H1 (cell line): ENCODE data around the gene MMS19. TPM values are rescaled to one million over a fixed set of nuclear protein-coding genes. Genes with fewer than 3 reads are reported as not detected.
"Not testable (repeated sequence)": the region's sequence is repeated elsewhere in the genome, so short reads cannot be mapped to it uniquely, and the experiment has no call there.

Experiments
- CTCF ChIA-PET: fragments of 300-600 bp; sonication (Branson Sonifier 250); formaldehyde crosslinking; loops from one replicate; lab custom pipeline; 2021; ENCODE audit not compliant: partially characterized antibody; lab: Charles Lee
- POLR2A ChIA-PET: fragments of 300-600 bp; sonication (Branson Sonifier 250); formaldehyde crosslinking; loops from one replicate; lab custom pipeline; 2021; ENCODE audit warnings: inconsistent platforms; ENCODE audit not compliant: partially characterized antibody; lab: Charles Lee
- DNase-seq, 2 experiments: peaks; one replicate each; pipeline versions ENCODE4 v3.0.0 to v3.0.0-alpha.2; 2010 to 2022; ENCODE audit warnings: low spot score in 2 of 2, low read depth in 1 of 2, mixed read lengths in 1 of 2
- FAIRE-seq: peaks from 2 replicates; lab custom pipeline; 2011; peaks lifted over from hg19 to GRCh38; lab: Jason Lieb, UNC
- H2AFZ ChIP-seq: 2 replicates; pipeline ENCODE4 v1.8.1; 2012; ENCODE audit warnings: low read length, inconsistent platforms
- H2AK5ac ChIP-seq: 2 replicates; pipeline ENCODE4 v1.6.1; 2013; ENCODE audit warnings: low read depth, low read length
- H2BK120ac ChIP-seq: replicated peaks from 2 replicates; pipeline ENCODE3; 2013; ENCODE audit warnings: low read depth, low read length, inconsistent platforms
- H2BK12ac ChIP-seq: 2 replicates; pipeline ENCODE4 v1.6.1; 2013; ENCODE audit warnings: low read depth, low read length
- H2BK15ac ChIP-seq: 2 replicates; pipeline ENCODE4 v1.6.1; 2013; ENCODE audit warnings: low read length
- H2BK20ac ChIP-seq: 2 replicates; pipeline ENCODE4 v1.6.1; 2013; ENCODE audit warnings: low read length
- H2BK5ac ChIP-seq: 2 replicates; pipeline ENCODE4 v1.6.1; 2013; ENCODE audit warnings: low read depth, low read length
- H3K14ac ChIP-seq: 2 replicates; pipeline ENCODE4 v1.6.1; 2013; ENCODE audit warnings: inconsistent platforms; ENCODE audit not compliant: insufficient read length
- H3K18ac ChIP-seq: 2 replicates; pipeline ENCODE4 v1.6.1; 2013; ENCODE audit warnings: low read length; ENCODE audit errors: extremely low read depth
- H3K23ac ChIP-seq: 2 replicates; pipeline ENCODE4 v1.6.1; 2013; ENCODE audit warnings: inconsistent platforms; ENCODE audit not compliant: insufficient read length
- H3K23me2 ChIP-seq: 2 replicates; pipeline ENCODE4 v1.6.1; 2013; ENCODE audit warnings: low read depth, low read length
- H3K27ac ChIP-seq: 2 replicates; pipeline ENCODE4 v1.6.1; 2011; ENCODE audit warnings: low read depth, low read length, inconsistent platforms
- H3K27me3 ChIP-seq, 4 experiments: replicated peaks in 1 of 4; 1 replicate in 1 of 4; 2 replicates in 3 of 4; pipeline versions ENCODE4 v1.6.1 to v1.8.1; 2011 to 2013; ENCODE audit warnings: low read length in 3 of 4, mild to moderate bottlenecking in 3 of 4, inconsistent platforms in 2 of 4, mixed read lengths in 2 of 4, moderate library complexity in 1 of 4; ENCODE audit not compliant: control insufficient read depth in 3 of 4, insufficient read depth in 3 of 4; ENCODE audit errors: extremely low read depth in 1 of 4
- H3K36me3 ChIP-seq, 4 experiments: 2 replicates each; pipeline versions ENCODE4 v1.6.1 to v1.8.1; 2011 to 2013; ENCODE audit warnings: mild to moderate bottlenecking in 4 of 4, low read length in 3 of 4, moderate library complexity in 2 of 4, control low read depth in 1 of 4, inconsistent platforms in 1 of 4; ENCODE audit not compliant: insufficient read depth in 4 of 4, control insufficient read depth in 2 of 4
- H3K4ac ChIP-seq: replicated peaks from 2 replicates; pipeline ENCODE3; 2013; ENCODE audit warnings: low read length, low read depth, mixed read lengths, inconsistent platforms; ENCODE audit not compliant: insufficient read length
- H3K4me1 ChIP-seq, 4 experiments: replicated peaks in 1 of 4; 1 replicate in 1 of 4; 2 replicates in 3 of 4; pipeline versions ENCODE4 v1.6.1 to v1.8.1; 2011 to 2013; ENCODE audit warnings: low read length in 3 of 4, inconsistent platforms in 2 of 4, mixed read lengths in 1 of 4; ENCODE audit not compliant: insufficient read depth in 4 of 4, control insufficient read depth in 3 of 4
- H3K4me2 ChIP-seq, 2 experiments: 2 replicates each; pipeline versions ENCODE4 v1.6.1 to v1.8.1; 2011 to 2013; ENCODE audit warnings: low read depth in 2 of 2, low read length in 2 of 2, control low read depth in 1 of 2, inconsistent platforms in 1 of 2, mild to moderate bottlenecking in 1 of 2; ENCODE audit not compliant: insufficient read depth in 1 of 2
- H3K4me3 ChIP-seq, 4 experiments: fragments of 200-600, 300-600 bp in 1 of 4; sonication (generic), shearing (Covaris generic), sonication (Bioruptor Twin) in 1 of 4; 2 replicates each; pipeline versions ENCODE4 v1.5.1 to v1.8.1; 2011 to 2016; ENCODE audit warnings: low read length in 4 of 4, low read depth in 3 of 4, control low read depth in 2 of 4, inconsistent platforms in 2 of 4, mild to moderate bottlenecking in 2 of 4, mixed read lengths in 1 of 4, moderate library complexity in 1 of 4; ENCODE audit not compliant: insufficient read depth in 2 of 4; ENCODE audit errors: extremely low read depth in 1 of 4
- H3K56ac ChIP-seq: replicated peaks from 2 replicates; pipeline ENCODE3; 2013; ENCODE audit warnings: low read depth, mild to moderate bottlenecking, mixed read lengths, low read length, inconsistent platforms; ENCODE audit not compliant: insufficient read length
- H3K79me1 ChIP-seq: 2 replicates; pipeline ENCODE4 v1.6.1; 2013; ENCODE audit warnings: low read depth, low read length, control low read depth
- H3K79me2 ChIP-seq, 2 experiments: 2 replicates each; pipeline versions ENCODE4 v1.6.1 to v1.8.1; 2012 to 2013; ENCODE audit warnings: low read length in 2 of 2, mild to moderate bottlenecking in 2 of 2, inconsistent platforms in 1 of 2; ENCODE audit not compliant: insufficient read depth in 2 of 2, control insufficient read depth in 1 of 2
- H3K9ac ChIP-seq, 4 experiments: replicated peaks in 1 of 4; 1 replicate in 1 of 4; 2 replicates in 3 of 4; pipeline versions ENCODE4 v1.6.1 to v1.8.1; 2011 to 2013; ENCODE audit warnings: low read depth in 3 of 4, low read length in 3 of 4, control low read depth in 2 of 4, mild to moderate bottlenecking in 2 of 4, moderate library complexity in 2 of 4, inconsistent platforms in 1 of 4; ENCODE audit errors: extremely low read depth in 1 of 4
- H3K9me3 ChIP-seq, 2 experiments: 2 replicates each; pipeline versions ENCODE4 v1.6.1 to v1.8.1; 2012 to 2013; ENCODE audit warnings: mild to moderate bottlenecking in 2 of 2, moderate library complexity in 2 of 2, control low read depth in 1 of 2, inconsistent platforms in 1 of 2, low read depth in 1 of 2, low read length in 1 of 2, mixed read lengths in 1 of 2; ENCODE audit not compliant: insufficient read depth in 2 of 2
- H4K20me1 ChIP-seq, 2 experiments: replicated peaks in 1 of 2; 2 replicates each; pipeline versions ENCODE3 to v1.8.1; 2011 to 2013; ENCODE audit warnings: inconsistent platforms in 2 of 2, low read length in 2 of 2, mild to moderate bottlenecking in 1 of 2; ENCODE audit not compliant: insufficient read depth in 2 of 2, control insufficient read depth in 1 of 2
- H4K5ac ChIP-seq: 2 replicates; pipeline ENCODE4 v1.6.1; 2013; ENCODE audit warnings: low read length, low read depth, mixed read lengths, inconsistent platforms; ENCODE audit not compliant: insufficient read length
- H4K8ac ChIP-seq: 2 replicates; pipeline ENCODE4 v1.8.0; 2013; ENCODE audit warnings: mild to moderate bottlenecking, moderate library complexity, low read length, inconsistent platforms; ENCODE audit not compliant: insufficient read depth; ENCODE audit errors: extremely low read depth
- H4K91ac ChIP-seq: replicated peaks from 2 replicates; pipeline ENCODE3; 2013; ENCODE audit warnings: low read length, mixed read lengths, inconsistent platforms; ENCODE audit not compliant: insufficient read length
- ATF2 ChIP-seq: IDR thresholded peaks from 2 replicates; pipeline ENCODE4 v1.6.1; 2012; ENCODE audit warnings: low read length, inconsistent platforms
- CBX8 ChIP-seq: fragments of 300-800, 300-1000 bp; sonication (generic); IDR thresholded peaks from 2 replicates; pipeline ENCODE4 v1.7.1; 2016; ENCODE audit warnings: low read depth, low read length, borderline replicate concordance
- GABPA ChIP-seq: IDR thresholded peaks from 2 replicates; pipeline ENCODE4 v1.6.1; 2011; ENCODE audit warnings: mild to moderate bottlenecking, low read length, moderate library complexity, borderline replicate concordance; ENCODE audit not compliant: insufficient read depth
- HDAC6 ChIP-seq: IDR thresholded peaks from one replicate; pipeline ENCODE4 v1.7.1; 2012; ENCODE audit warnings: low read depth, mild to moderate bottlenecking, inconsistent platforms, low read length, moderate library complexity
- MAFK ChIP-seq: IDR thresholded peaks from 2 replicates; pipeline ENCODE4 v1.6.1; 2012; ENCODE audit warnings: low read depth, mild to moderate bottlenecking, improper control_type of control experiment, low read length
- PHF8 ChIP-seq: fragments of 200-600 bp; sonication (generic); conservative IDR thresholded peaks from 2 replicates; pipeline ENCODE4 v1.7.1; 2012; ENCODE audit warnings: low read depth, mild to moderate bottlenecking, inconsistent platforms, low read length, moderate library complexity
- POLR2AphosphoS5 ChIP-seq: IDR thresholded peaks from 2 replicates; pipeline ENCODE4 v1.6.1; 2011; ENCODE audit warnings: low read depth, low read length
- TAF7 ChIP-seq: optimal IDR thresholded peaks from 2 replicates; pipeline ENCODE3; 2011; ENCODE audit warnings: low read depth, mild to moderate bottlenecking, inconsistent platforms, low read length, moderate library complexity, borderline replicate concordance
- WGBS, 2 experiments: shearing (Covaris generic) in 1 of 2; methylation state at CpG; one replicate each; pipeline versions ENCODE4 v1.1.6 to v1.1.7; 2013 to 2015; ENCODE audit warnings: low lambda C conversion rate in 2 of 2, mixed read lengths in 2 of 2, inconsistent platforms in 1 of 2, low coverage in 1 of 2, missing lambda C conversion rate in 1 of 2; ENCODE audit not compliant: insufficient replicate concordance in 2 of 2, insufficient coverage in 1 of 2, insufficient read length in 1 of 2; ENCODE audit errors: extremely low coverage in 1 of 2, missing lambda C conversion rate in 1 of 2; 5-methylcytosine and 5-hydroxymethylcytosine counted together
- polyA plus RNA-seq, 7 experiments: library from polyadenylated mRNA; depleted of rRNA in 3 of 7; stranded (reverse) in 5 of 7; unstranded in 2 of 7; fragments of >200 nt in 5 of 7; fragments of 200-250 nt in 2 of 7; gene quantifications; 1 replicate in 5 of 7; 2 replicates in 1 of 7; 4 replicates in 1 of 7; pipeline versions ENCODE4 v1.2.1 to v1.2.3, GENCODE V29; 2011 to 2013; ENCODE audit warnings: missing spikeins in 2 of 7, mixed read lengths in 2 of 7
- total RNA-seq: library from RNA; stranded (reverse); fragmentation: NEBNext Ultra II Directional; extraction: Animal tissue kit (Norgen Biotek cat#: 25700); gene quantifications from 2 replicates; pipeline ENCODE4 v1.2.1, GENCODE V29; 2021

MMS19 gene
- total and polyA plus RNA-seq, 2 of the 8 experiments (the other 6 are each of a cell fraction or from before 2014, with no cell fraction given): 130 to 221 TPM

GRCh38 chr10:97529685-97530465 is 31.7 kb upstream of the MMS19 start (continued):
- no peak for TF ChIP-seq ATF2
- TF ChIP-seq POLR2AphosphoS5: no peak
- TF ChIP-seq MAFK: no peak
- TF ChIP-seq CBX8: no peak
- TF ChIP-seq PHF8: no peak
- no peak for TF ChIP-seq HDAC6
- no peak for TF ChIP-seq GABPA
- no peak for TF ChIP-seq TAF7

- POLR2A ChIA-PET, H3K4me2 ChIP-seq, H3K27ac ChIP-seq, DNase-seq, H3K23ac ChIP-seq, H4K91ac ChIP-seq, H4K8ac ChIP-seq, H3K56ac ChIP-seq, H2BK5ac ChIP-seq, H3K4me3 ChIP-seq, H4K20me1 ChIP-seq, H3K23me2 ChIP-seq, H2BK120ac ChIP-seq, FAIRE-seq, H3K14ac ChIP-seq, H2BK20ac ChIP-seq, H2BK15ac ChIP-seq, H2BK12ac ChIP-seq, H2AFZ ChIP-seq, H3K79me2 ChIP-seq, H3K27me3 ChIP-seq, H3K4ac ChIP-seq, H3K9ac ChIP-seq, H3K18ac ChIP-seq, H3K36me3 ChIP-seq, H3K79me1 ChIP-seq, H2AK5ac ChIP-seq, H3K9me3 ChIP-seq, H4K5ac ChIP-seq: not testable (repeated sequence)
- 100% methylated on average over 4 of the region's 29 CpGs; no CpG with 5 or more reads in 1 of the 2 experiments for WGBS, 2 experiments
- CTCF ChIA-PET: interaction anchor here (14.7 kb wide), 1 partner anchor 24 kb away, joined by 388 read pairs; no protein-coding TSS in a partner anchor
- H3K4me1 ChIP-seq: peaks cover 0 to 11% (median 6%) of the 10 kb centered on the region in 4 experiments; a peak in 4 of 7 replicates
Measured at GRCh38 chr10:97528876-97529275, 30.7 kb upstream of the MMS19 start.
